AML-193 (cell line): ENCODE results near the gene EIF1.
"Not testable (repeated sequence)": the region's sequence is repeated elsewhere in the genome, so short reads cannot be mapped to it uniquely, and the experiment has no call there.

ENCODE experiments used
- DNase-seq, 2 experiments: peaks; one replicate each; lab custom pipeline; 2025; lab: John Stamatoyannopoulos, UW

The EIF1 gene

DNA sequence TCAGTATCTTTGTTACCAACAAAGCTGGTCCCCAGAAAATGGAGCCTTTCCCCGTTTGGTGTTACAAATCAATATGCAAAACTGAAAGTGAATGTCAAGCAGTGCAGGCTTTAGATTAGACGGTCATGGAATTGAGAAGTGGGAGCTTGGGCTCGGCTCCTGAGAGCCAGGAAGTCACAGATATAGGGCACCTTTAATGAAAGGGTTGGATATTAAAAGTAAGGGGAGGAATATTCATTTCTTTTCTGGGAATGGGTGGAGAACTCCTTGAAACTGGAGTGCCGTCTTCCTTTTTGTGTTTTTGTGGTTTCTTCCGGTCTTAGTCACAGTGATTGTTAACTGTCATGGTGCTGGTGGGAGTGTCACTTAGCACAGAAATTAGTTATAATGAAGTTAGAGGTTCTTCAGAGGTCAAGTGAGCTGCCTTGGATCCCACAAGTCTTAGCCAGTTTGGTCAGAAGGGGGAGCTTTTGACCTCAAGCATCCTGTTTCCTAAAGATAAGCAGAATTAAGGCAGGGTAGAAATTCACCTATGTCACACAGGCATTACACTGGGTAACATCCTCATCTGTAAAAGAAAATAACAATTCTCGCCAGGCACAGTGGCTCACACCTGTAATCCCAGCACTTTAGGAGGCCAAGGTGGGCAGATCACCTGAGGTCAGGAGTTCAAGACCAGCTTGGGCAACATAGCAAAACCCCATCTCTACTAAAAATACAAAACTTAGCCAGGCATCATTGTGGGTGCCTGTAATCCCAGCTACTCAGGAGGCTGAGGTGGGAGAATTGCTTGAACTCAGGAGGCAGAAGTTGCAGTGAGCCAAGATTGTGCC, 9.6 kb upstream of the EIF1 start:
- peak; percentile 92 to 94 for DNase-seq

- no peak for DNase-seq
These were observed 8.8 kb upstream of the EIF1 start for GRCh38 chr17:41679740-41680425.

DNA sequence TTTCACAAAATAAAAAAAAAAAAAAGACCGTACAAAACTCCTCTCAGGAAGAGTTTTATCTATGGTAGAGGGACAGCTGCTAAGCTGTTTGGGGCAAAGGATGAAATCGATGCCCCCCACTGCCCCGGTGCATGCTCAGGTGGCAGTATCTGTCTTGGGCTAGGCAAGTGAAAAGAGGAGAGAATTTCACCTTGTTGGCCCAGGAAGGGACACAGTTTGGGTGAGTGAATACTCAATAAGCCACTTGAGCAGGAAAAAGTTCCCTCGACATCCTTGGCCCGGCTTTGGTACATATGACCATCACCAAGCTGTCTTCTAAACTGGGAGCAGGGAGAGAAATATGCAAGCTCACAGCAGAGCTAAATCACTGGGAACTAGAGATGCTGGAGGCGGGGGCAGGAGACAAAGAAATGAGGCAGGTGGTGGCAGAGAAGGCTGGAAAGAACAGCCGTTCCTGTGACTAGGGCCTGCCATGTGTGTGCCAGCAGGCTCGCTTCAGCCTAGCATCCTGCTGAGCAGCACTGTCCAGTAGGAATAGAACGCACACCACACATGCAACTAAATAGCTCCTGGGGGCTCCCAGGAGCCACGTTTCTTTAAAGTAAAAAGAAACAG, 8.2 kb upstream of the EIF1 start:
- DNase-seq: no peak

DNA sequence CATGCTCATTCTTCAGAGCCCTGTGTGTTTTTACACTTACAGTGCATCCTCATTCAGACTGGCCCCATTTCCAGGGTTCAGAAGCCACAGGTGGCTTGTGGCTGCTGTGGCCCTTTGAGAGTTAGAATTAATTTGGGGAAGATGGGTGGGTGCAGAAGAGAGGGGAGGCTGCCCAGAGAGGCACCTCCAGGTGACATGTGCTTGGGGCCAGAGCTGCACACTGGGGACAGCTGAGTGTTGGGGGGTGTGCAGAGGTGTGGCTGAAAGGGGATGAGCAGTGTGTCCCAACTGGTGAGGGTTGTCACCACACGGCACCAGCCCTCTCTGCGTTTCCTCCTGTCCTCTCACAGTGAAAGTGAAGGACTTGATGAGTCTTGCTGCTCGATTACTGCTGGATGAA, 6.9 kb upstream of the EIF1 start:
- no peak for DNase-seq

DNA sequence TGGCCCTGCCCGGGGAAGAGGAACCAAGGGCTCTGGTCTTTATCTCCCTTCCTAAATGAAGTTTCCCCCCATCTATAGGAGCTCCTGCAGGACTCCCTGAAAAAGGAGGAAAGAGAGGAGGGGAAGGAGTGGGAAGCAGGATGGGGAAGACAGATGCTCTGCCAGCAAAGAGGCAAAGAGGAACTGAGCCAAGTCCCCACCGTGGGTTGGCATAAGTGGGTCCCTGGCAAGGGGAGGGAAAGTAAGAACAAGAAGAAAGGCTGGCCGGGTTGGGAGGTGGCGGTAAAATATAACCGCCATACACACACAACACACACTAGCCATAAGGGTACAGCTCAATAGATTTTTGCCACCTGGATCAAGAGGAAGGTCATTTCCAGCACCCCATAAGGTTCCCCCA, 6.1 kb upstream of the EIF1 start:
- no peak for DNase-seq

DNA sequence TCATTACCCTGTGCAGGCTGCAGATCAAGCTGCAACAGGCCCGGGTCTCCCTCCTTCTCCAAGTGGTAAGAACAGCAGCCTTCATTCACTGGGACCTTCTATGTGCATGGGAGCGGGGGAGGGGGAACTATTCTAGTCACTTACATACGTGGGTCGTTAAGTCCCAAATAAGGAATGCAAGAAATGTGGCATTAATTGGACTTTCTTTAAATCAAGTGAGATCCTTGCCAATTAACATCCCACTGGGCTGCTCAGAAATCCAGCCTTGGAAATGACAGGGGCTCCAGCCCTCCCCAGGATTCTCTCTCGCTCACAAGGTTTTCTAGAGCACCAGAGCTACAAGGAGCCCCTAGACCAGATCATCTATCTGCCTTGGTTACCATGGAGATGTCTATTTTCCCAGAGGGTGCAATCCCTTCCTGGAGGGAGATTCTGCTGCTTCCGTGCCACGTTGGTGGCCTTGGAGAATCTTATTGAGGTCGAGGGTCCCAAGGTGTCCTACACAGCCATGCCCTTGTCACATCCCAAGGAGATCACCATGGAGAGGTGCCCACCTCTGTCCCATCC, 5.2 kb upstream of the EIF1 start:
- DNase-seq: no peak

GRCh38 chr17:41684035-41684434, 4.7 kb upstream of the EIF1 start:
- DNase-seq: no peak

DNA sequence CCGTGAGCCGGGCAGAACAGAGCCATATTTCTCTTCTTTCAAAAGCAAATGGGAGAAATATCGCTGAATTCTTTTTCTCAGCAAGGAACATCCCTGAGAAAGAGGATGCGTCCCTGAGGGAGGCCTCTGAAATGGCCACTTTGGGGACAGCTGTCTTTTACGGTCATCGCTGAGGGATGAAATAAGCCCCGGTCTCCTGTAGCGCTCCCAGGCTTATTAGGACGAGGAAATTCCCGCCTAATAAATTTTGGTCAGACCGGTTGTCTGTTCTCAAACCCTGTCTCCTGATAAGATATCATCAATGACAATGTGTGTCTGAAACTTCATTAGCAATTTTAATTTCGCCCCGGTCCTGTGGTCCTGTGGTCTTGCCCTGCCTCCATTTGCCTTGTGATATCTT, 2.9 kb upstream of the EIF1 start:
- not testable (repeated sequence) for DNase-seq

DNA sequence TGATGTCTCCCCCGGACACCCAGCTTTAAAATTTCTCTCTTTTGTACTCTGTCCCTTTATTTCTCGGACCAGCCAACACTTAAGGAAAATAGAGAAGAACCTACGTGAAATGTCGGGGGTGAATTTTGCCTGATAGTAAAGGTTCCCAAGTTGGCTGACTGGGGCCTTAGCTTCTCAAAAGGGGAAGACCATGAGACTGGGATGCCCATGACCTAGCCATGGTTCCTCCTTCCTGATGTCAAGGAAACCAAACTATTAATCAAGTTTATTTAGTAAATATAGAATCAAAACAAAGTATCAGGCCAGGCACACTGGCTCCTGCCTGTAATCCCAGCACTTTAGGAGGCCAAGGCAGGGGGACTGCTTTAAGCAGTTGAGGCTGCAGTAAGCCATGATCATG, 2.4 kb upstream of the EIF1 start:
- DNase-seq: no peak

DNA sequence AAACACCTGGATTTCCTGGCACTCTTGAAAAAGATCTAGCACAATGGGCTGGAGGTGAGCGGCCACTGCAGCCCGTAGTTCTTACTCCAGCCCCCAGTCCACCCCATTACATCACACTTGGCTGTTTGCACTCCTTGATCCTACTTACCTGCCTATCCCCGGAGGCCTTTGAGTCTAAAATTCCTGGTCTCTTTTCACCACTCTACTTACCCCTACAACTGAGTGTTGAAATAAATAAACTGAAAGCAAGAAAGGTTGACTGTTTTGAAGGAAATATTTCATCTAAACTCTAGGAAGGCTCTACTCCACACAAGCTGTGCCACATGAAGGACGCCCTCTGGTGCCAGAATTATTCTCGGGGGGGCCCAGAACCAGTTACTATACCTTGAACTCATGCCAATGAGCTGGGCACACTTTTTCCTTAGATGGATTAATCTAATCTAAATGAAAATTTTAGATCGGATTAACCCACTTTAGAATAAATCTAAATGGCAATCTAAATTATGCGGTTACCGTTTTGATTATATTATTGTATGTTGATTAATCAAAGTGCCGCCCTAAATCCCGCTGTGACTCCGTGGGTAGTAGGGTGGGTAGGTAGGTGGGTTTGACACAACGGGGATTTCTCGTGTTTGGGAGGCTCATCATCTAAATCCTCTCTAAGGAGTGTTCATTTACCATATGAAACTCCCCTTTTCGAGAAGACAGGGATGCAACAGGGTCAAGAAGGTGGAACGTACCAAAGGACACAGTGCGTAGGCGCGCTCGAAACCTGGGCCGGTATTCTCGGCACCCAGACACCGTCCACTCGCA, 651 bp upstream of the EIF1 start:
- DNase-seq: peak; percentile 44 to 70

DNA sequence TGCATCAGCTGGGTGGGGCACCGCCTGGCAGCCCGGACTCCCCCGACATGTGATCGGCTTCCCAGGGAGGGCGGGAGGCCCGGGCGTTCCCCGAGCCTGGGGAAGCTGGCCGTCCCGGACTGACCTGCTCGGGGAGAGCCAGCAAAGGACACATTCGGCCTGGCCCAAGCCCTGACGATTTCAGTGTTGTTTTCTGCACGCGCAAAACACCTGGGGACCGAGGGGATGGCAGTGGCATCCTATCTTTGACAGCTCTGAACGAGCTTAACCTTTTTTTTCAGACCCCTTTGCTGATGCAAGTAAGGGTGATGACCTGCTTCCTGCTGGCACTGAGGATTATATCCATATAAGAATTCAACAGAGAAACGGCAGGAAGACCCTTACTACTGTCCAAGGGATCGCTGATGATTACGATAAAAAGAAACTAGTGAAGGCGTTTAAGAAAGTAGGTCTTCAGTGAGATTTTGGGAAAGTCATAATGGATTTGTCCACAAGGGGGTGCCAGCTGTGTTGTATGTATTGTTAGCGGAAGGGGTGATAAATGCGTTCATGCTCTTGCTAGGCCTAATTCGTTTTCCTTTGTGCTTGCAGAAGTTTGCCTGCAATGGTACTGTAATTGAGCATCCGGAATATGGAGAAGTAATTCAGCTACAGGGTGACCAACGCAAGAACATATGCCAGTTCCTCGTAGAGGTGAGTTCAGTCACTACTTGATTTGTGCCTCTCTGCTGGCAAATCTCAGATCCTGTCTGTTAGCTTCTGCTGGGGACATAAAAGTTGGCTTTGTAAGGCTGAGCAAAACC, 1.0 kb downstream of the EIF1 start:
- peak; percentile 65 to 74 for DNase-seq

DNA sequence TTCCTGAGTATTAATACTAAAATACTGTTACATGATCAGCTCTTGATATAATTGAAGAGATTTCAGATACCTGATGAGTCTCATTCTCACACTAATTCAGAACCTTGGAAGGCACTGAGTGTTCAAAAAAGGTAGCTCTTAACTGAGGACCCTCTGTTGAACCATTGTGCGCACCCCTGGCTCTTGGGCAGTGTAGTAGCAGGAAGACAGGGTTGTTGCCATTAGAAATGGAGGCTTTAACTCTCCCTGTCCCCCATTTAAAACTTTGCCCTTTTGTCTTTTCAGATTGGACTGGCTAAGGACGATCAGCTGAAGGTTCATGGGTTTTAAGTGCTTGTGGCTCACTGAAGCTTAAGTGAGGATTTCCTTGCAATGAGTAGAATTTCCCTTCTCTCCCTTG, 1.8 kb downstream of the EIF1 start:
- no peak for DNase-seq

GRCh38 chr17:41691031-41691777, 2.5 kb downstream of the EIF1 start:
- DNase-seq: no peak

DNA sequence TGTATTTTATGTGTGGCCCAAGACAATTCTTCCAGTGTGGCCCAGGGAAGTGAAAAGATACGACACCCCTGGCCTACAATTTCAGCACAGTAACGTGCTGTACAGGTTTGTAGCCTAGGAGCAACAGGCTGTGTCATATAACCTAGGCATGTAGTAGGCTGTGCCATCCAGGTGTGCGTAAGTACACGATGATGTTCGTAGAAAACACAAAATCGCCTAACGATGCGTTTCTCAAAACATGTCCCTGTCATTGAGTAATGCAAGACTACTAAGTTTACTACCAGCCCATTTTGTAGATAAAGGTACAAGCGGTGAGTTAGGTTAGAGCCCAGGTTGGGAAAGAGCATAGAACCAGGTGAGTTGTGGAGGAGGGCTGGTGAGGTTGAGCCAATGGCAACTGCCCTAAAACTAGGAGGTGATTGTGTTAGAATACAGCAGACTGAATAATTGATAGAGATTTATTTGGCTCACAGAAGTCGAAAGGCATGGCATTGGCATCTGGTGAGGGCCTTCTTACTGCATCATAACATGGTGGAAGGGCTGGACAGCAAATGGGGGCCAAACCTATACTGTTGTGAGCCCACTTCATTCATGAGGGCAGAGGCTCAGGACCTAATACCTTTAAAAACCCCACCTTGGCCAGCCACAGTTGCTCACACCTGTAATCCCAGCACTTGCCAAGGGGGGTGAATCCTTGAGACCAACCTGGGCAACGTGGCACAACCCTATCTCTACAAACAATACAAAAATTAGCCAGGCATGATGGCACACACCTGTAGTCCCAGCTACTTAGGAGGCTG, 4.2 kb downstream of the EIF1 start:
- DNase-seq: no peak

GRCh38 chr17:41695134-41695661, 6.5 kb downstream of the EIF1 start:
- no peak for DNase-seq

DNA sequence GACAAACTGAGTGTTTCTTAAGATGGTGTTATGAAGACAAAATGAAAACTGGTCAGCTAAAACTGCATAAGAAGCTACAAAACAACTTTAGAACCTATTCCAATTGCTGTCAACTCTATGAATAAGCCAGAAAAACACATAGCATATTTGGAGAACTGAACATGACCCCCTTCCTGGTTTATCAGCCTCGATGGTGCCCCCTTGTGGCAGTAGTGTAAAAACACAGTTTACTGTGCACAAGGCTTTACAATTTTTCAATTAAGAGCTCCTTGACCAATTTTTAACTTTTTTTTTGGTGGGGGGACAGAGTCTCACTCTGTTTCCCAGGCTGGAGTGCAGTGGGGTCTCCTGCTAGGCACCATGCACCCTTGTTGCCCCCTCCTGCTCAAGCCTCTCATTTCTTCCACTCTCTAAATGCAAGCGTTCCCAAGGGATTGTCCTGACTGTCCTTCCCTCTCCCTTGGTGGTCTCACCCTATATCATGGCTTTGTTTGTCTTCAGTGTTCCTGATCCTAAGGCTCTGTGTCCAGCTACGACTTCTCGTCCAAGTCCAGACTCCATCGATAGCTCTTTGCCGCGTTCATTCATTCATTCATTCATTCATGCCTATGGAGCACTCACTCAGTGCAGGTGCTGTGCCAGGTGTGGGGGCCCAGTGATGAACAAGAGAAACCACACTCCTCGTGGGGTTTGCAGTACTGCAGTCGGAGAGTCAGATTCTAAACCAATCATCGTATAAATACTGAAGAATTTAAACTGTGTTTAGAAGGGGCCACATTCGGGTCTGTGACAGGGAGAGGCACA, 7.5 kb downstream of the EIF1 start:
- DNase-seq: peak; percentile 89 to 93

DNA sequence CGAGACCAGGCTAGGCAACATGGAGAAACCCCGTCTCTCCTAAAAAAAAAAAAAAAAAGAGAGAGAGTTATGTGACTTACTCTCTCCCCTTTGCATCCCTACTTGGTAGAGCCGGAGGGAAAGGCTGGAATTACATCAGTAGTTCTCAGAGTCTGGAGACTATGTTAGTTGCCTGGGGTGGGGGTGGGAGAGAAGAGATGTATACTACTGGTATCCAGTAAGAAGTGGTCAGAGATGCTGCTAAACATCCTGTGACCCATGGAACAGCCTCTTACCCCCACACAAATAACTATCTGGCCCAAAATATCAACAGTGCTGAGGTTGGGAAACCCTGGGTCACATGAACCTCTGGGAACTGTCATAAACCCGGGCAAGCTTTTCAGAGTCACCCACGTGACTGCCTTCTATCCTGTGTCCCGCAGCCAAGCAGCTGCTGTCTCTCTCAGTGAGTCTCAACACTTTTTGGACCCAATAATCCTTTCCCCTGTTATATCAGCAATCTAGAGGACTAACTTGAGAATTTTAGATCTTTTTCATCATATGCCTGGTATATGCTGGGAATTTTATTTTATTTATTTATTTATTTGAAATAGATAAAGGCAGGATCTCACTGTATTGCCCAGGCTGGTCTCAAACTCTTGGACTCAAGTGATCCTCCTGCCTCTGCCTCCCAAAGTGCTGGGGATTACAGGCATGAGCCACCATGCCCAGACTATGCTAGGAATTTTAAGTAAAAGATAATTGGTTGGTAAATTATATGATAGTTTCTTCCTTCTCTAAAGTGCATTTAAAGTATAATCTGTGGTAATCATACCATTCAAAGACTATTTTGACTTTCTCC, 8.7 kb downstream of the EIF1 start:
- peak; percentile 83 to 84 for DNase-seq
